GM19467 (cell line): ENCODE data around the gene RBM39.
"Not testable (repeated sequence)": the region's sequence is repeated elsewhere in the genome, so short reads cannot be mapped to it uniquely, and the experiment has no call there.

Experiments
- ATAC-seq: cut with Tn5 transposase; IDR thresholded peaks from one replicate; pipeline ENCODE4 v1.9.1; 2021; ENCODE audit warnings: mild to moderate bottlenecking, moderate library complexity; ENCODE audit not compliant: unreplicated experiment

Gene RBM39

GRCh38 chr20:35757098-35757705 lies 15.1 kb upstream of the RBM39 start:
- ATAC-seq: no peak

GRCh38 chr20:35756404-35756803 lies 14.3 kb upstream of the RBM39 start:
- no peak for ATAC-seq

- no peak for ATAC-seq
Observed at GRCh38 chr20:35750611-35751010, 8.6 kb upstream of the RBM39 start.

GRCh38 chr20:35744492-35744841 lies 2.4 kb upstream of the RBM39 start:
- ATAC-seq: not testable (repeated sequence)

- no peak for ATAC-seq
Observed at GRCh38 chr20:35743693-35744491, 1.8 kb upstream of the RBM39 start.

GRCh38 chr20:35742741-35743523 lies 872 bp upstream of the RBM39 start:
- ATAC-seq: no peak

- ATAC-seq: no peak
Observed at GRCh38 chr20:35739294-35740163, 2.5 kb downstream of the RBM39 start.

GRCh38 chr20:35738410-35739179 lies 3.5 kb downstream of the RBM39 start:
- ATAC-seq: no peak

GRCh38 chr20:35737865-35738333 lies 4.2 kb downstream of the RBM39 start:
- no peak for ATAC-seq

- ATAC-seq: no peak
Observed at GRCh38 chr20:35735826-35736470, 6.1 kb downstream of the RBM39 start.

GRCh38 chr20:35734777-35735649 lies 7.0 kb downstream of the RBM39 start:
- ATAC-seq: no peak

- no peak for ATAC-seq
Observed at GRCh38 chr20:35734374-35734773, 7.7 kb downstream of the RBM39 start.

- ATAC-seq: no peak
Observed at GRCh38 chr20:35732644-35732982, 9.4 kb downstream of the RBM39 start.

GRCh38 chr20:35731862-35732643 lies 10.0 kb downstream of the RBM39 start:
- no peak for ATAC-seq

- no peak for ATAC-seq
Observed at GRCh38 chr20:35731469-35731788, 10.6 kb downstream of the RBM39 start.

GRCh38 chr20:35730583-35731468 lies 11.2 kb downstream of the RBM39 start:
- no peak for ATAC-seq
